HCT116 (cell line): ENCODE results near the gene MAP1LC3B2. TPM values are rescaled to one million over a fixed set of nuclear protein-coding genes. Genes with fewer than 3 reads are reported as not detected.

ENCODE experiments used
- ATAC-seq: fragments of 200-7000 bp; cut with Tn5 transposase; 2 replicates; pipeline ENCODE4 v1.9.1; 2020; ENCODE audit warnings: mild to moderate bottlenecking, moderate library complexity
- BruUV-seq: library from RNA; stranded (reverse); fragments of 400-500 nt; replicated peaks from 2 replicates; lab custom pipeline; 2021; lab: Mats Ljungman, UMichigan
- CTCF ChIA-PET: fragments of 300-600 bp; sonication (Branson Sonifier 250); formaldehyde crosslinking; loops from one replicate; lab custom pipeline; 2021; ENCODE audit warnings: antibody characterized with exemption; lab: Charles Lee
- POLR2A ChIA-PET: fragments of 300-600, 350-600 bp; sonication (Branson Sonifier 250); formaldehyde crosslinking; loops from one replicate; lab custom pipeline; 2021; ENCODE audit warnings: antibody characterized with exemption; lab: Charles Lee
- RAD21 ChIA-PET, 2 experiments: fragments of 300-600 bp; sonication (Branson Sonifier 250); formaldehyde crosslinking; loops; one replicate each; lab custom pipeline; 2023; ENCODE audit warnings: low total read pairs in 2 of 2; ENCODE audit not compliant: uncharacterized antibody in 2 of 2, unreplicated experiment in 2 of 2, low non-redundant PET in 1 of 2; lab: Charles Lee
- DNase-seq: peaks from one replicate; pipeline ENCODE4 v3.0.0-alpha.2; 2010; ENCODE audit warnings: low read depth, low spot score
- H2AFZ ChIP-seq: fragments of 200-600 bp; shearing (Covaris generic), sonication (generic); 2 replicates; pipeline ENCODE4 v1.6.1; 2017; ENCODE audit warnings: low read depth, mixed run types, mixed read lengths, antibody characterized with exemption, low read length; ENCODE audit not compliant: poor library complexity, severe bottlenecking
- H3K27ac ChIP-seq: 2 replicates; pipeline ENCODE4 v1.5.1; 2012; ENCODE audit warnings: low read depth, low read length
- H3K27me3 ChIP-seq: fragments of 200-600 bp; sonication (generic); 2 replicates; pipeline ENCODE4 v1.6.1; 2016; ENCODE audit warnings: mixed run types, low read length, mixed read lengths; ENCODE audit not compliant: insufficient read depth
- H3K36me3 ChIP-seq, 2 experiments: fragments of 200-500 bp in 1 of 2; fragments of 200-600 bp in 1 of 2; sonication (Bioruptor generic) in 1 of 2; sonication (generic) in 1 of 2; 2 replicates each; pipeline versions ENCODE4 v1.5.1 to v1.6.1; 2014 to 2016; ENCODE audit warnings: low read length in 2 of 2, inconsistent platforms in 1 of 2, mixed read lengths in 1 of 2, mixed run types in 1 of 2; ENCODE audit not compliant: insufficient read depth in 2 of 2, control insufficient read depth in 1 of 2
- H3K4me1 ChIP-seq, 2 experiments: fragments of 200-600 bp in 1 of 2; sonication (generic) in 1 of 2; 2 replicates each; pipeline versions ENCODE4 v1.5.1 to v1.6.1; 2012 to 2017; ENCODE audit warnings: low read length in 2 of 2, inconsistent platforms in 1 of 2, mild to moderate bottlenecking in 1 of 2, mixed read lengths in 1 of 2, mixed run types in 1 of 2, moderate library complexity in 1 of 2; ENCODE audit not compliant: insufficient read depth in 2 of 2, control insufficient read depth in 1 of 2
- H3K4me2 ChIP-seq: fragments of 200-600 bp; sonication (generic); 2 replicates; pipeline ENCODE4 v1.6.1; 2017; ENCODE audit warnings: mixed run types, low read length, mixed read lengths
- H3K4me3 ChIP-seq, 2 experiments: fragments of 200-600 bp in 1 of 2; sonication (generic) in 1 of 2; replicated peaks in 1 of 2; 2 replicates each; pipeline ENCODE4 v1.5.1; 2011 to 2016; ENCODE audit warnings: low read length in 2 of 2, control low read depth in 1 of 2, low read depth in 1 of 2, mild to moderate bottlenecking in 1 of 2, mixed read lengths in 1 of 2, mixed run types in 1 of 2
- H3K79me2 ChIP-seq: fragments of 200-600 bp; sonication (generic); 2 replicates; pipeline ENCODE4 v1.6.1; 2017; ENCODE audit warnings: mild to moderate bottlenecking, mixed run types, low read length, moderate library complexity, mixed read lengths; ENCODE audit not compliant: insufficient read depth
- H3K9ac ChIP-seq: fragments of 200-600 bp; sonication (generic); 2 replicates; pipeline ENCODE4 v1.6.1; 2016; ENCODE audit warnings: low read length, mixed read lengths
- H3K9me2 ChIP-seq: fragments of 200-600 bp; sonication (generic), shearing (Covaris generic); 2 replicates; pipeline ENCODE4 v1.6.1; 2017; ENCODE audit warnings: mixed run types, mild to moderate bottlenecking, moderate library complexity; ENCODE audit not compliant: insufficient read depth
- H3K9me3 ChIP-seq, 2 experiments: fragments of 200-500 bp in 1 of 2; fragments of 200-600 bp in 1 of 2; sonication (Bioruptor generic) in 1 of 2; sonication (generic) in 1 of 2; 2 replicates each; pipeline ENCODE4 v1.6.1; 2014 to 2017; ENCODE audit warnings: low read length in 2 of 2, mixed read lengths in 2 of 2, inconsistent platforms in 1 of 2, low read depth in 1 of 2, mild to moderate bottlenecking in 1 of 2, mixed run types in 1 of 2, moderate library complexity in 1 of 2; ENCODE audit not compliant: control insufficient read depth in 1 of 2, insufficient read depth in 1 of 2
- H4K20me1 ChIP-seq: fragments of 200-600 bp; sonication (generic), shearing (Covaris generic); 2 replicates; pipeline ENCODE4 v1.6.1; 2017; ENCODE audit warnings: mixed run types, mild to moderate bottlenecking, moderate library complexity; ENCODE audit not compliant: insufficient read depth
- ATF3 ChIP-seq: IDR thresholded peaks from 2 replicates; pipeline ENCODE4 v1.6.1; 2012
- CEBPB ChIP-seq: IDR thresholded peaks from 2 replicates; pipeline ENCODE4 v1.6.1; 2012; ENCODE audit warnings: low read depth
- FOSL1 ChIP-seq: IDR thresholded peaks from 2 replicates; pipeline ENCODE4 v1.6.1; 2012; ENCODE audit warnings: low read depth
- REST ChIP-seq: IDR thresholded peaks from 2 replicates; pipeline ENCODE4 v1.6.1; 2012; ENCODE audit warnings: low read depth
- TCF7L2 ChIP-seq: IDR thresholded peaks from 2 replicates; pipeline ENCODE4 v1.7.0; 2011; ENCODE audit warnings: borderline replicate concordance, inconsistent platforms; ENCODE audit not compliant: insufficient read depth, insufficient read length; ENCODE audit errors: extremely low read depth
- ZFX ChIP-seq: fragments of 450-650 bp; IDR thresholded peaks from 2 replicates; pipeline ENCODE4 v1.6.1; 2017
- ZNF274 ChIP-seq: fragments of 200-500 bp; sonication (Bioruptor generic); IDR thresholded peaks from 2 replicates; pipeline ENCODE4 v1.6.1; 2014; ENCODE audit warnings: mild to moderate bottlenecking, low read depth, low read length, inconsistent platforms
- intact Hi-C: fragments of 100-400 bp; cut with micrococcal nuclease; formaldehyde crosslinking; loops from 2 replicates; pipeline ENCODE4 v1.10.0; 2022
- total RNA-seq: library from RNA; stranded (reverse); gene quantifications from one replicate; pipeline ENCODE4 v1.2.1, GENCODE V29; 2021; ENCODE audit not compliant: unreplicated experiment

The MAP1LC3B2 gene
- total RNA-seq, 1 experiment from 2014 or later: 4.7 TPM

- CTCF ChIA-PET: no interaction called here
These were observed 56.1 kb downstream of the MAP1LC3B2 start for GRCh38 chr12:116615141-116615861.

More at GRCh38 chr12:116615141-116615861, 56.1 kb downstream of the MAP1LC3B2 start:
- H3K9me2 ChIP-seq: no peaks in the 10 kb centered on the region
- H3K4me1 ChIP-seq: peaks cover 3 to 26% of the 10 kb centered on the region in 2 experiments
- no peak for ATAC-seq
- no peaks in the 10 kb centered on the region for H3K27me3 ChIP-seq
- H4K20me1 ChIP-seq: no peaks in the 10 kb centered on the region
- no peak for TF ChIP-seq ZNF274
- TF ChIP-seq ZFX: no peak
- no peak for TF ChIP-seq FOSL1
- no peak for TF ChIP-seq REST
- TF ChIP-seq TCF7L2: no peak
- TF ChIP-seq ATF3: no peak
- no peak for TF ChIP-seq CEBPB
- TF ChIP-seq, all 23 proteins: peak for 0
- no peaks in the 10 kb centered on the region for H3K79me2 ChIP-seq
- H2AFZ ChIP-seq: no peak overlapping the region
- no peak overlapping the region for H3K27ac ChIP-seq
- H3K36me3 ChIP-seq: no peaks in the 10 kb centered on the region
- no peak overlapping the region for H3K4me2 ChIP-seq
- H3K9me3 ChIP-seq: peaks cover 0 to 8% of the 10 kb centered on the region in 2 experiments; a peak in 2 of 4 replicates
- H3K4me3 ChIP-seq: no peak overlapping the region
- intact Hi-C loops: no loop called here
- ChIA-PET RAD21 (no interaction called here), POLR2A (no interaction called here)
- BruUV-seq: no TSS peak
- H3K9ac ChIP-seq: no peak overlapping the region
- DNase-seq: no peak
